Measurements from ENCODE around the gene OR1A1.

Gene OR1A1

GRCh38 chr17:3197219-3197618 is 10.2 kb upstream of the OR1A1 start, which contains the start of gene OR1A2:
Gene OR1A2 (plus strand): TSS chr17:3197519. CDS start chr17:3197519, 0 bp downstream.
- no peak within 1 kb of the TSS for H3K4me2 ChIP-seq (ENCODE audit: low read depth, low read length, poor library complexity, severe bottlenecking)
- H3K9me2 ChIP-seq (replicated peaks; ENCODE audit: insufficient read depth, low read length) = no peaks in the 10 kb centered on the region
- no peak within 1 kb of the TSS for H3K9ac ChIP-seq (ENCODE audit: low read length)
- H3K79me2 ChIP-seq (ENCODE audit: insufficient read depth, low read length) = no peaks in the 10 kb centered on the region
- no peaks in the 10 kb centered on the region for H3K36me3 ChIP-seq (ENCODE audit: low read length)
- H2AFZ ChIP-seq (ENCODE audit: low read depth, low read length, severe bottlenecking) = no peak within 1 kb of the TSS
- no peaks in the 10 kb centered on the region for H3K27me3 ChIP-seq (ENCODE audit: low read length)
- no peaks in the 10 kb centered on the region for H4K20me1 ChIP-seq (ENCODE audit: low read depth, low read length)
- TF ChIP-seq EZH2phosphoT487 (conservative IDR thresholded peaks at IDR 0.05; ENCODE audit: low read length) (no peak), CTCF (IDR thresholded peaks at IDR 0.05; ENCODE audit: insufficient read depth, low read length, poor library complexity, severe bottlenecking) (no peak)
- no peak within 1 kb of the TSS for H3K4me3 ChIP-seq (ENCODE audit: insufficient read depth, low read length, poor library complexity, severe bottlenecking)
- no peak within 1 kb of the TSS for H3K27ac ChIP-seq (ENCODE audit: low read depth, low read length)
- H3K9me3 ChIP-seq (ENCODE audit: insufficient read depth, low read length) = 0 out of 2 replicates have a peak, but pooled peaks cover 4% of the 10 kb centered on the region
- H3F3A ChIP-seq (ENCODE audit: insufficient read depth) = no peaks in the 10 kb centered on the region

- Histone ChIP-seq H3K36me3 (ENCODE audit: low read length) (no peaks in the 10 kb centered on the region), H3K4me2 (ENCODE audit: low read depth, low read length, poor library complexity, severe bottlenecking) (no peak overlapping the region), H2AFZ (ENCODE audit: low read depth, low read length, severe bottlenecking) (no peak overlapping the region), H3K27ac (ENCODE audit: low read depth, low read length) (no peak overlapping the region), H3F3A (ENCODE audit: insufficient read depth) (no peaks in the 10 kb centered on the region), H3K79me2 (ENCODE audit: insufficient read depth, low read length) (no peaks in the 10 kb centered on the region), H3K9ac (ENCODE audit: low read length) (no peak overlapping the region), H3K4me3 (ENCODE audit: insufficient read depth, low read length, poor library complexity, severe bottlenecking) (no peak overlapping the region), H3K9me2 (replicated peaks; ENCODE audit: insufficient read depth, low read length) (no peaks in the 10 kb centered on the region), H3K9me3 (ENCODE audit: insufficient read depth, low read length) (no peaks in the 10 kb centered on the region), H4K20me1 (ENCODE audit: low read depth, low read length) (no peaks in the 10 kb centered on the region), H3K27me3 (ENCODE audit: low read length) (no peaks in the 10 kb centered on the region)
- TF ChIP-seq CTCF (IDR thresholded peaks at IDR 0.05; ENCODE audit: insufficient read depth, low read length, poor library complexity, severe bottlenecking) (no peak), EZH2phosphoT487 (conservative IDR thresholded peaks at IDR 0.05; ENCODE audit: low read length) (no peak)
These were observed 1.0 kb downstream of the OR1A1 start for GRCh38 chr17:3208484-3208883.

GRCh38 chr17:3213001-3213400 is 5.5 kb downstream of the OR1A1 start:
- no peaks in the 10 kb centered on the region for H3K9me3 ChIP-seq (ENCODE audit: insufficient read depth, low read length)
- H3K27ac ChIP-seq (ENCODE audit: low read depth, low read length) = no peak overlapping the region
- no peaks in the 10 kb centered on the region for H3K27me3 ChIP-seq (ENCODE audit: low read length)
- H3K9me2 ChIP-seq (replicated peaks; ENCODE audit: insufficient read depth, low read length) = no peaks in the 10 kb centered on the region
- H3K79me2 ChIP-seq (ENCODE audit: insufficient read depth, low read length) = no peaks in the 10 kb centered on the region
- H2AFZ ChIP-seq (ENCODE audit: low read depth, low read length, severe bottlenecking) = no peak overlapping the region
- no peaks in the 10 kb centered on the region for H4K20me1 ChIP-seq (ENCODE audit: low read depth, low read length)
- H3K4me2 ChIP-seq (ENCODE audit: low read depth, low read length, poor library complexity, severe bottlenecking) = no peak overlapping the region
- no peak overlapping the region for H3K9ac ChIP-seq (ENCODE audit: low read length)
- H3K4me3 ChIP-seq (ENCODE audit: insufficient read depth, low read length, poor library complexity, severe bottlenecking) = no peak overlapping the region
- no peaks in the 10 kb centered on the region for H3K36me3 ChIP-seq (ENCODE audit: low read length)
- H3F3A ChIP-seq (ENCODE audit: insufficient read depth) = no peaks in the 10 kb centered on the region
- no peak for TF ChIP-seq CTCF (IDR thresholded peaks at IDR 0.05; ENCODE audit: insufficient read depth, low read length, poor library complexity, severe bottlenecking)
- no peak for TF ChIP-seq EZH2phosphoT487 (conservative IDR thresholded peaks at IDR 0.05; ENCODE audit: low read length)

Measured in SU-DHL-6 (cell line).